GM12878 (cell line): ENCODE data around the gene RFK. TPM values are rescaled to one million over a fixed set of nuclear protein-coding genes. Genes with fewer than 3 reads are reported as not detected.

Experiments
- ATAC-seq: fragments of 200-7000 bp; cut with Tn5 transposase; 3 replicates; pipeline ENCODE4 v1.9.1; 2020; ENCODE audit warnings: mild to moderate bottlenecking, moderate library complexity
- BruUV-seq: library from RNA; stranded (reverse); fragments of 400-500 nt; replicated peaks from 2 replicates; lab custom pipeline; 2021; lab: Mats Ljungman, UMichigan
- CTCF ChIA-PET: fragments of 300-600 bp; sonication (Branson Sonifier 250); formaldehyde crosslinking; extraction: SDS; loops from one replicate; lab custom pipeline; 2021; ENCODE audit warnings: inconsistent platforms; lab: Yijun Ruan, JAX
- POLR2A ChIA-PET: fragments of 350-600 bp; formaldehyde crosslinking; extraction: SDS; loops from one replicate; lab custom pipeline; 2021; ENCODE audit warnings: inconsistent platforms; lab: Charles Lee
- RAD21 ChIA-PET: fragments of 300-600 bp; sonication (Branson Sonifier 250); formaldehyde crosslinking; loops from one replicate; lab custom pipeline; 2023; ENCODE audit warnings: antibody characterized with exemption; ENCODE audit not compliant: unreplicated experiment; lab: Charles Lee
- SMC1A ChIA-PET: fragments of 300-600 bp; sonication (Branson Sonifier 250); formaldehyde crosslinking; loops from one replicate; lab custom pipeline; 2023; ENCODE audit not compliant: unreplicated experiment, uncharacterized antibody; lab: Charles Lee
- DNase-seq: peaks from one replicate; pipeline ENCODE4 v3.0.0-alpha.2; 2011; ENCODE audit warnings: low read depth, low spot score
- FAIRE-seq: peaks from 3 replicates; lab custom pipeline; 2011; peaks lifted over from hg19 to GRCh38; lab: Jason Lieb, UNC
- H2AFZ ChIP-seq: 2 replicates; pipeline ENCODE4 v1.6.0; 2011; ENCODE audit warnings: low read depth, low read length, control low read depth; ENCODE audit not compliant: control insufficient read depth
- H3K27ac ChIP-seq: 2 replicates; pipeline ENCODE4 v1.5.1; 2011; ENCODE audit warnings: control low read depth; ENCODE audit not compliant: control insufficient read depth, insufficient read depth
- H3K27me3 ChIP-seq, 2 experiments: replicated peaks in 1 of 2; 2 replicates each; pipeline versions ENCODE4 v1.6.0 to v1.6.1; 2011; ENCODE audit warnings: low read length in 1 of 2; ENCODE audit not compliant: control insufficient read depth in 2 of 2, insufficient read depth in 2 of 2
- H3K36me3 ChIP-seq, 2 experiments: 2 replicates each; pipeline ENCODE4 v1.5.1; 2011; ENCODE audit warnings: low read length in 1 of 2; ENCODE audit not compliant: control insufficient read depth in 2 of 2, insufficient read depth in 2 of 2
- H3K4me1 ChIP-seq: 2 replicates; pipeline ENCODE4 v1.6.1; 2011; ENCODE audit warnings: mild to moderate bottlenecking, low read length, moderate library complexity, mixed read lengths; ENCODE audit not compliant: control insufficient read depth, insufficient read depth
- H3K4me2 ChIP-seq: 2 replicates; pipeline ENCODE4 v1.6.0; 2011; ENCODE audit warnings: control low read depth; ENCODE audit not compliant: control insufficient read depth, insufficient read depth
- H3K4me3 ChIP-seq: fragments of 200-600 bp; sonication (generic); 2 replicates; pipeline ENCODE4 v1.5.1; 2016
- H3K79me2 ChIP-seq: 2 replicates; pipeline ENCODE4 v1.6.0; 2011; ENCODE audit warnings: low read length; ENCODE audit not compliant: control insufficient read depth, insufficient read depth
- H3K9ac ChIP-seq: 2 replicates; pipeline ENCODE4 v1.8.0; 2011; ENCODE audit warnings: low read length, control low read depth, mixed read lengths; ENCODE audit not compliant: control insufficient read depth, insufficient read depth
- H3K9me3 ChIP-seq: replicated peaks from 3 replicates; pipeline ENCODE4 v1.5.1; 2011; ENCODE audit warnings: mild to moderate bottlenecking, low read length; ENCODE audit not compliant: control insufficient read depth, insufficient read depth
- H4K20me1 ChIP-seq: 2 replicates; pipeline ENCODE4 v1.6.0; 2011; ENCODE audit not compliant: control insufficient read depth, insufficient read depth
- ATF7 ChIP-seq: fragments of 450-650 bp; IDR thresholded peaks from 2 replicates; pipeline ENCODE4 v1.6.1; 2016; ENCODE audit warnings: low read depth, mild to moderate bottlenecking
- BRCA1 ChIP-seq: IDR thresholded peaks from 2 replicates; pipeline ENCODE4 v1.6.1; 2011; ENCODE audit warnings: low read depth, low read length, improper control_type of control experiment
- CHD1 ChIP-seq: IDR thresholded peaks from 2 replicates; pipeline ENCODE4 v1.6.1; 2012; ENCODE audit warnings: low read depth, low read length, improper control_type of control experiment
- CREM ChIP-seq: IDR thresholded peaks from 2 replicates; pipeline ENCODE4 v1.6.1; 2014; ENCODE audit warnings: antibody characterized with exemption, low read depth
- CUX1 ChIP-seq: IDR thresholded peaks from 2 replicates; pipeline ENCODE4 v1.6.1; 2012; ENCODE audit warnings: improper control_type of control experiment, low read depth, low read length; ENCODE audit not compliant: insufficient replicate concordance
- GATAD2B ChIP-seq: fragments of 450-650 bp; conservative IDR thresholded peaks from 2 replicates; pipeline ENCODE4 v1.6.1; 2017; ENCODE audit warnings: low read depth, mild to moderate bottlenecking, moderate library complexity
- KAT2A ChIP-seq: conservative IDR thresholded peaks from 2 replicates; pipeline ENCODE4 v1.6.1; 2011; ENCODE audit warnings: low read depth, low read length; ENCODE audit not compliant: control insufficient read depth
- NFYA ChIP-seq: IDR thresholded peaks from 2 replicates; pipeline ENCODE4 v1.6.1; 2011; ENCODE audit warnings: low read depth, mild to moderate bottlenecking, low read length, improper control_type of control experiment, borderline replicate concordance
- NRF1 ChIP-seq: conservative IDR thresholded peaks from 2 replicates; pipeline ENCODE4 v1.6.1; 2011; ENCODE audit warnings: mild to moderate bottlenecking, low read depth, low read length, improper control_type of control experiment
- POLR2A ChIP-seq: IDR thresholded peaks from 2 replicates; pipeline ENCODE4 v1.6.1; 2011; ENCODE audit warnings: low read depth, mild to moderate bottlenecking, low read length
- PRDM15 ChIP-seq: fragments of 450-650 bp; formaldehyde crosslinking; IDR thresholded peaks from 2 replicates; pipeline ENCODE4 v1.4.0; 2020; ENCODE audit warnings: mild to moderate bottlenecking, moderate library complexity
- STAT1 ChIP-seq: fragments of 450-650 bp; conservative IDR thresholded peaks from 2 replicates; pipeline ENCODE4 v1.6.1; 2014; ENCODE audit warnings: antibody characterized with exemption, mild to moderate bottlenecking
- TCF3 ChIP-seq: IDR thresholded peaks from 2 replicates; pipeline ENCODE4 v1.6.1; 2012; ENCODE audit warnings: low read depth, mild to moderate bottlenecking, low read length, borderline replicate concordance; ENCODE audit not compliant: insufficient read depth
- YBX1 ChIP-seq: fragments of 450-650 bp; IDR thresholded peaks from 2 replicates; pipeline ENCODE4 v1.6.1; 2016; ENCODE audit warnings: antibody characterized with exemption
- ZBED1 ChIP-seq: IDR thresholded peaks from 2 replicates; pipeline ENCODE4 v1.6.1; 2016; ENCODE audit warnings: borderline replicate concordance
- ZNF217 ChIP-seq: fragments of 450-650 bp; IDR thresholded peaks from 2 replicates; pipeline ENCODE4 v1.6.1; 2017; ENCODE audit warnings: antibody characterized with exemption, mild to moderate bottlenecking
- ZNF274 ChIP-seq: IDR thresholded peaks from one replicate; pipeline ENCODE4 v1.8.0; 2011; ENCODE audit not compliant: insufficient read length, insufficient read depth
- ZZZ3 ChIP-seq: IDR thresholded peaks from 2 replicates; pipeline ENCODE4 v1.6.1; 2011; ENCODE audit warnings: low read depth; ENCODE audit not compliant: control insufficient read depth, insufficient read length
- WGBS: methylation state at CpG from one replicate; pipeline ENCODE4 v1.1.6; 2016; ENCODE audit warnings: low lambda C conversion rate; ENCODE audit not compliant: insufficient replicate concordance, insufficient coverage; ENCODE audit errors: missing lambda C conversion rate; 5-methylcytosine and 5-hydroxymethylcytosine counted together
- in situ Hi-C: fragments of 300-500 bp; cut with MboI; formaldehyde crosslinking; loops from 9 replicates; pipeline ENCODE4 v1.14.3; 2018; ENCODE audit warnings: mixed read lengths
- intact Hi-C: fragments of 100-400 bp; cut with micrococcal nuclease; formaldehyde crosslinking; loops from one replicate; pipeline ENCODE4 v1.14.2; 2022; ENCODE audit not compliant: unreplicated experiment
- polyA plus RNA-seq, 11 experiments: library from polyadenylated mRNA; depleted of rRNA in 4 of 11; unstranded in 6 of 11; stranded (reverse) in 5 of 11; fragments of >200 nt; fragmentation: Nextera tagmentation in 4 of 11; fragmentation: Illumina TruSeq in 1 of 11; extraction: Ambion mirVana in 4 of 11; extraction: Trizol in 1 of 11; gene quantifications; 1 replicate in 1 of 11; 2 replicates in 10 of 11; pipeline versions ENCODE4 v1.2.1 to v1.2.3, GENCODE V29; 2011 to 2016; ENCODE audit warnings: inconsistent platforms in 2 of 11, missing spikeins in 2 of 11, low read depth in 1 of 11
- total RNA-seq, 4 experiments: library from RNA; depleted of rRNA in 3 of 4; stranded (reverse); fragments of >200 nt in 3 of 4; fragmentation: Illumina TruSeq in 1 of 4; extraction: Trizol in 1 of 4; gene quantifications; 2 replicates each; pipeline versions ENCODE4 v1.2.1 to v1.2.3, GENCODE V29; 2013 to 2021

The RFK gene
- total and polyA plus RNA-seq, 10 of the 15 experiments (the other 5 are each of a cell fraction or from before 2014, with no cell fraction given) = 4.4 to 18.6 (median 11.6) TPM

GRCh38 chr9:76415154-76415553 lies 20.9 kb upstream of the RFK start:
- in situ Hi-C loops = no loop called here
- Histone ChIP-seq H3K9me3 (peaks cover 7% of the 10 kb centered on the region), H4K20me1 (no peaks in the 10 kb centered on the region), H3K36me3 (no peaks in the 10 kb centered on the region), H3K79me2 (no peaks in the 10 kb centered on the region), H3K27ac (no peak overlapping the region), H3K4me3 (no peak overlapping the region), H3K9ac (no peak overlapping the region), H3K4me2 (no peak overlapping the region), H3K27me3 (no peaks in the 10 kb centered on the region), H3K4me1 (peaks cover 13% of the 10 kb centered on the region; the same call in 1 of the 2 replicates), H2AFZ (no peak overlapping the region)
- SMC1A ChIA-PET = interaction anchor here (0.8 kb wide), 1 partner anchor 11 kb away, joined by 3 read pairs; no protein-coding TSS in a partner anchor
- no TSS peak for BruUV-seq
- CTCF ChIA-PET = interaction anchor here (0.7 kb wide), 1 partner anchor 45 kb away, joined by 3 read pairs; no protein-coding TSS in a partner anchor
- POLR2A ChIA-PET = no interaction called here
- DNase-seq (no peak), ATAC-seq (no peak), FAIRE-seq (no peak)
- intact Hi-C loops = loop anchor here (2.0 kb wide), 1 partner anchor 24 kb away; no protein-coding TSS in a partner anchor
- 96% methylated on average over 2 of the region's 2 CpGs for WGBS
- RAD21 ChIA-PET = no interaction called here
- TF ChIP-seq NRF1 (no peak), NFYA (no peak), ZNF217 (no peak), ZZZ3 (no peak), GATAD2B (no peak), CUX1 (no peak), PRDM15 (CRISPR knock-in tag) (no peak), ZBED1 (no peak), KAT2A (no peak), POLR2A (no peak), CHD1 (no peak), ATF7 (no peak), STAT1 (no peak), YBX1 (no peak), TCF3 (no peak), CREM (no peak), ZNF274 (no peak), BRCA1 (no peak)
